Measurements from ENCODE around the gene TCF4. TPM values are rescaled to one million over a fixed set of nuclear protein-coding genes. Genes with fewer than 3 reads are reported as not detected.

TCF4 gene
- total and polyA plus RNA-seq, 2 experiments from 2014 or later = 77.7 to 89.2 TPM

DNA sequence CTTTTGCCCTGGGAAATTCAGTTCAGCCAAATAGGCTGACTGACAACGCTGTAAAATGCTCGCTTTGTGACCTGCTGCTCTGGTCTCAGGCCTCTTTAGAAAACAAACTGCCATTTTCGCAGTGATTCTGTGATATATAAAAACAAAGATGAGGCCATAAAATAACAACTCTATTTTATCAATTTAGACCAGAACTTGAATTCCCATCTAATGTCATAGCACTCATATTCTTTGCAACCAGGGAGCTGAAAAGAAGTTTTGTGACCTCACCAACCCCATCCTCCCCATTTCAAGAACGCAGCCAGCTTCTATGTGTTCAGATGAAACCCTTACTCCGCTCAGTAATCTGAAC lies 40.3 kb downstream of the TCF4 start (continued):
- TF ChIP-seq, protein P1, sequence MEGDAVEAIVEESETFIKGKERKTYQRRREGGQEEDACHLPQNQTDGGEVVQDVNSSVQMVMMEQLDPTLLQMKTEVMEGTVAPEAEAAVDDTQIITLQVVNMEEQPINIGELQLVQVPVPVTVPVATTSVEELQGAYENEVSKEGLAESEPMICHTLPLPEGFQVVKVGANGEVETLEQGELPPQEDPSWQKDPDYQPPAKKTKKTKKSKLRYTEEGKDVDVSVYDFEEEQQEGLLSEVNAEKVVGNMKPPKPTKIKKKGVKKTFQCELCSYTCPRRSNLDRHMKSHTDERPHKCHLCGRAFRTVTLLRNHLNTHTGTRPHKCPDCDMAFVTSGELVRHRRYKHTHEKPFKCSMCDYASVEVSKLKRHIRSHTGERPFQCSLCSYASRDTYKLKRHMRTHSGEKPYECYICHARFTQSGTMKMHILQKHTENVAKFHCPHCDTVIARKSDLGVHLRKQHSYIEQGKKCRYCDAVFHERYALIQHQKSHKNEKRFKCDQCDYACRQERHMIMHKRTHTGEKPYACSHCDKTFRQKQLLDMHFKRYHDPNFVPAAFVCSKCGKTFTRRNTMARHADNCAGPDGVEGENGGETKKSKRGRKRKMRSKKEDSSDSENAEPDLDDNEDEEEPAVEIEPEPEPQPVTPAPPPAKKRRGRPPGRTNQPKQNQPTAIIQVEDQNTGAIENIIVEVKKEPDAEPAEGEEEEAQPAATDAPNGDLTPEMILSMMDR (conservative IDR thresholded peaks at IDR 0.05; ENCODE audit: low read depth in 2 of 2) = no peak
- TF ChIP-seq STAT1 (IDR thresholded peaks at IDR 0.05; ENCODE audit: unreplicated experiment) (no peak), EZH2 (IDR thresholded peaks at IDR 0.05; ENCODE audit: low read depth, unreplicated experiment) (no peak)

DNA sequence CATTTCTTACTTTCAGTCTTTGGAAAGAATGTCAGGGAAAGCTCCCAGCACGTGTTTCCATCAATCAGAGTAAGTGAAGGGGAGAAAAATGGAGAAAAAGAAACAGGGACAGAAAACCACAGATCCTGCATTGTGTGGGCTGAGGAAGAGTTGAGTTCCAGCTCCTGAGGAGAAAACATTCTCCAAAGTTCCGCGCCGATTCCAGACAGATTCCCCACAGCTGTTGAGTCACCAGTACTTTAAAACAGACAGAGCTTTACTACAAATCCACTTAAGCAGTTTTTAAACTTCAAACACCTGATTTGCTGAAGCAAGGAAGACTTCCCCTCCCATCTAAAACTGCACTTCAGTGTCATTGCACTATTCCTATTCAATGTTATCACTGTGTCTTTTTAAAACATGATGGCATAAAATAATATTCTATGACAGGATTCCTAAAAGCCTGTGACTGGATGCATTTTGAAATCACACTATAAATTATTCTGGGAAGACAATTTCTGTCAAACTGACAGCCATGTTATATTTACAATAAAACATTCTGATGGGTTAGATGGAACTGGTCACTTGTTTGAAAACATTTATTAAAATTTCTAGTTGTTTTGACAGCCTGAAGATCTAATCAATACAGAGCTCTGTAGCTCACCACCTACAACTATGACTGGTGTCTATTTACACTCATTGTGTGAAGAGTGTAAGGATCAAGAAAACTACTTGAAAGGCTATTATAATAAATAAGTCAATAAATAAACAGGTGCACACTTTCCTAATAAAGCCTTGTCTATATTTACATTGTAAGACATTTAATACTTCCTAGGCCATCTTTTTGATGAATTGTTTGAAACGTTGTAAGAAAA lies 40.9 kb downstream of the TCF4 start:
- H3K27ac ChIP-seq (ENCODE audit: low read depth) = no peak overlapping the region
- no peak overlapping the region for H2AFZ ChIP-seq
- H3K36me3 ChIP-seq (ENCODE audit: insufficient read depth) = no peaks in the 10 kb centered on the region
- Mint-ChIP-seq H3K27me3 (ENCODE audit: insufficient read depth, low read depth, poor library complexity) (no peaks in the 10 kb centered on the region), H3K36me3 (ENCODE audit: low read depth) (peaks cover 7% of the 10 kb centered on the region; the same call in 2 of the 3 replicates), H3K9me3 (no peaks in the 10 kb centered on the region), H3K27ac (peak overlapping the region; percentile 58), H3K4me1 (peaks cover 71% of the 10 kb centered on the region), H3K4me3 (no peak overlapping the region)
- H3K4me2 ChIP-seq = peak overlapping the region; percentile 16; the same call in 1 of the 2 replicates
- H3K27me3 ChIP-seq (ENCODE audit: insufficient read depth) = no peaks in the 10 kb centered on the region
- DNase-seq (ENCODE audit: low spot score) (no peak), ATAC-seq (no peak)
- peaks cover 56% of the 10 kb centered on the region for H3K4me1 ChIP-seq (ENCODE audit: insufficient read depth)
- no peak overlapping the region for H3K4me3 ChIP-seq
- H3K9me2 ChIP-seq (ENCODE audit: insufficient read depth) = no peaks in the 10 kb centered on the region
- H3K79me2 ChIP-seq (replicated peaks; ENCODE audit: insufficient read depth) = peaks cover 95% of the 10 kb centered on the region
- no peaks in the 10 kb centered on the region; the same call in 1 of the 2 replicates for H4K20me1 ChIP-seq (replicated peaks; ENCODE audit: insufficient read depth)
- H3F3A ChIP-seq (replicated peaks; ENCODE audit: low read depth) = no peaks in the 10 kb centered on the region
- TF ChIP-seq ZNF114 (CRISPR knock-in tag; IDR thresholded peaks at IDR 0.05) = no peak
- TF ChIP-seq STAT1 (IDR thresholded peaks at IDR 0.05; ENCODE audit: unreplicated experiment) = no peak
- TF ChIP-seq JUNB (IDR thresholded peaks at IDR 0.05; ENCODE audit: unreplicated experiment) = no peak
- TF ChIP-seq, protein P2, sequence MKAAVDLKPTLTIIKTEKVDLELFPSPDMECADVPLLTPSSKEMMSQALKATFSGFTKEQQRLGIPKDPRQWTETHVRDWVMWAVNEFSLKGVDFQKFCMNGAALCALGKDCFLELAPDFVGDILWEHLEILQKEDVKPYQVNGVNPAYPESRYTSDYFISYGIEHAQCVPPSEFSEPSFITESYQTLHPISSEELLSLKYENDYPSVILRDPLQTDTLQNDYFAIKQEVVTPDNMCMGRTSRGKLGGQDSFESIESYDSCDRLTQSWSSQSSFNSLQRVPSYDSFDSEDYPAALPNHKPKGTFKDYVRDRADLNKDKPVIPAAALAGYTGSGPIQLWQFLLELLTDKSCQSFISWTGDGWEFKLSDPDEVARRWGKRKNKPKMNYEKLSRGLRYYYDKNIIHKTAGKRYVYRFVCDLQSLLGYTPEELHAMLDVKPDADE (IDR thresholded peaks at IDR 0.05) = no peak
- TF ChIP-seq, protein P3, sequence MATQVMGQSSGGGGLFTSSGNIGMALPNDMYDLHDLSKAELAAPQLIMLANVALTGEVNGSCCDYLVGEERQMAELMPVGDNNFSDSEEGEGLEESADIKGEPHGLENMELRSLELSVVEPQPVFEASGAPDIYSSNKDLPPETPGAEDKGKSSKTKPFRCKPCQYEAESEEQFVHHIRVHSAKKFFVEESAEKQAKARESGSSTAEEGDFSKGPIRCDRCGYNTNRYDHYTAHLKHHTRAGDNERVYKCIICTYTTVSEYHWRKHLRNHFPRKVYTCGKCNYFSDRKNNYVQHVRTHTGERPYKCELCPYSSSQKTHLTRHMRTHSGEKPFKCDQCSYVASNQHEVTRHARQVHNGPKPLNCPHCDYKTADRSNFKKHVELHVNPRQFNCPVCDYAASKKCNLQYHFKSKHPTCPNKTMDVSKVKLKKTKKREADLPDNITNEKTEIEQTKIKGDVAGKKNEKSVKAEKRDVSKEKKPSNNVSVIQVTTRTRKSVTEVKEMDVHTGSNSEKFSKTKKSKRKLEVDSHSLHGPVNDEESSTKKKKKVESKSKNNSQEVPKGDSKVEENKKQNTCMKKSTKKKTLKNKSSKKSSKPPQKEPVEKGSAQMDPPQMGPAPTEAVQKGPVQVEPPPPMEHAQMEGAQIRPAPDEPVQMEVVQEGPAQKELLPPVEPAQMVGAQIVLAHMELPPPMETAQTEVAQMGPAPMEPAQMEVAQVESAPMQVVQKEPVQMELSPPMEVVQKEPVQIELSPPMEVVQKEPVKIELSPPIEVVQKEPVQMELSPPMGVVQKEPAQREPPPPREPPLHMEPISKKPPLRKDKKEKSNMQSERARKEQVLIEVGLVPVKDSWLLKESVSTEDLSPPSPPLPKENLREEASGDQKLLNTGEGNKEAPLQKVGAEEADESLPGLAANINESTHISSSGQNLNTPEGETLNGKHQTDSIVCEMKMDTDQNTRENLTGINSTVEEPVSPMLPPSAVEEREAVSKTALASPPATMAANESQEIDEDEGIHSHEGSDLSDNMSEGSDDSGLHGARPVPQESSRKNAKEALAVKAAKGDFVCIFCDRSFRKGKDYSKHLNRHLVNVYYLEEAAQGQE (IDR thresholded peaks at IDR 0.05; ENCODE audit: unreplicated experiment) = no peak
- TF ChIP-seq POLR2AphosphoS5 (IDR thresholded peaks at IDR 0.05; ENCODE audit: low read depth) = no peak
- TF ChIP-seq, protein P4, sequence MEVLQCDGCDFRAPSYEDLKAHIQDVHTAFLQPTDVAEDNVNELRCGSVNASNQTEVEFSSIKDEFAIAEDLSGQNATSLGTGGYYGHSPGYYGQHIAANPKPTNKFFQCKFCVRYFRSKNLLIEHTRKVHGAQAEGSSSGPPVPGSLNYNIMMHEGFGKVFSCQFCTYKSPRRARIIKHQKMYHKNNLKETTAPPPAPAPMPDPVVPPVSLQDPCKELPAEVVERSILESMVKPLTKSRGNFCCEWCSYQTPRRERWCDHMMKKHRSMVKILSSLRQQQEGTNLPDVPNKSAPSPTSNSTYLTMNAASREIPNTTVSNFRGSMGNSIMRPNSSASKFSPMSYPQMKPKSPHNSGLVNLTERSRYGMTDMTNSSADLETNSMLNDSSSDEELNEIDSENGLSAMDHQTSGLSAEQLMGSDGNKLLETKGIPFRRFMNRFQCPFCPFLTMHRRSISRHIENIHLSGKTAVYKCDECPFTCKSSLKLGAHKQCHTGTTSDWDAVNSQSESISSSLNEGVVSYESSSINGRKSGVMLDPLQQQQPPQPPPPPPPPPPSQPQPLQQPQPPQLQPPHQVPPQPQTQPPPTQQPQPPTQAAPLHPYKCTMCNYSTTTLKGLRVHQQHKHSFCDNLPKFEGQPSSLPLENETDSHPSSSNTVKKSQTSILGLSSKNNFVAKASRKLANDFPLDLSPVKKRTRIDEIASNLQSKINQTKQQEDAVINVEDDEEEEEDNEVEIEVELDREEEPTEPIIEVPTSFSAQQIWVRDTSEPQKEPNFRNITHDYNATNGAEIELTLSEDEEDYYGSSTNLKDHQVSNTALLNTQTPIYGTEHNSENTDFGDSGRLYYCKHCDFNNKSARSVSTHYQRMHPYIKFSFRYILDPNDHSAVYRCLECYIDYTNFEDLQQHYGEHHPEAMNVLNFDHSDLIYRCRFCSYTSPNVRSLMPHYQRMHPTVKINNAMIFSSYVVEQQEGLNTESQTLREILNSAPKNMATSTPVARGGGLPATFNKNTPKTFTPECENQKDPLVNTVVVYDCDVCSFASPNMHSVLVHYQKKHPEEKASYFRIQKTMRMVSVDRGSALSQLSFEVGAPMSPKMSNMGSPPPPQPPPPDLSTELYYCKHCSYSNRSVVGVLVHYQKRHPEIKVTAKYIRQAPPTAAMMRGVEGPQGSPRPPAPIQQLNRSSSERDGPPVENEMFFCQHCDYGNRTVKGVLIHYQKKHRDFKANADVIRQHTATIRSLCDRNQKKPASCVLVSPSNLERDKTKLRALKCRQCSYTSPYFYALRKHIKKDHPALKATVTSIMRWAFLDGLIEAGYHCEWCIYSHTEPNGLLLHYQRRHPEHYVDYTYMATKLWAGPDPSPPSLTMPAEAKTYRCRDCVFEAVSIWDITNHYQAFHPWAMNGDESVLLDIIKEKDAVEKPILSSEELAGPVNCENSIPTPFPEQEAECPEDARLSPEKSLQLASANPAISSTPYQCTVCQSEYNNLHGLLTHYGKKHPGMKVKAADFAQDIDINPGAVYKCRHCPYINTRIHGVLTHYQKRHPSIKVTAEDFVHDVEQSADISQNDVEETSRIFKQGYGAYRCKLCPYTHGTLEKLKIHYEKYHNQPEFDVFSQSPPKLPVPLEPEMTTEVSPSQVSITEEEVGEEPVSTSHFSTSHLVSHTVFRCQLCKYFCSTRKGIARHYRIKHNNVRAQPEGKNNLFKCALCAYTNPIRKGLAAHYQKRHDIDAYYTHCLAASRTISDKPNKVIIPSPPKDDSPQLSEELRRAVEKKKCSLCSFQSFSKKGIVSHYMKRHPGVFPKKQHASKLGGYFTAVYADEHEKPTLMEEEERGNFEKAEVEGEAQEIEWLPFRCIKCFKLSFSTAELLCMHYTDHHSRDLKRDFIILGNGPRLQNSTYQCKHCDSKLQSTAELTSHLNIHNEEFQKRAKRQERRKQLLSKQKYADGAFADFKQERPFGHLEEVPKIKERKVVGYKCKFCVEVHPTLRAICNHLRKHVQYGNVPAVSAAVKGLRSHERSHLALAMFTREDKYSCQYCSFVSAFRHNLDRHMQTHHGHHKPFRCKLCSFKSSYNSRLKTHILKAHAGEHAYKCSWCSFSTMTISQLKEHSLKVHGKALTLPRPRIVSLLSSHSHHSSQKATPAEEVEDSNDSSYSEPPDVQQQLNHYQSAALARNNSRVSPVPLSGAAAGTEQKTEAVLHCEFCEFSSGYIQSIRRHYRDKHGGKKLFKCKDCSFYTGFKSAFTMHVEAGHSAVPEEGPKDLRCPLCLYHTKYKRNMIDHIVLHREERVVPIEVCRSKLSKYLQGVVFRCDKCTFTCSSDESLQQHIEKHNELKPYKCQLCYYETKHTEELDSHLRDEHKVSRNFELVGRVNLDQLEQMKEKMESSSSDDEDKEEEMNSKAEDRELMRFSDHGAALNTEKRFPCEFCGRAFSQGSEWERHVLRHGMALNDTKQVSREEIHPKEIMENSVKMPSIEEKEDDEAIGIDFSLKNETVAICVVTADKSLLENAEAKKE (CRISPR knock-in tag; IDR thresholded peaks at IDR 0.05) = no peak
- no peak for TF ChIP-seq EZH2 (IDR thresholded peaks at IDR 0.05; ENCODE audit: low read depth, unreplicated experiment)
- TF ChIP-seq CREB1 (CRISPR knock-in tag; IDR thresholded peaks at IDR 0.05; ENCODE audit: low read depth) = no peak
- TF ChIP-seq ZNF331 (CRISPR knock-in tag; IDR thresholded peaks at IDR 0.05; ENCODE audit: low read depth) = no peak

Measured in GM23338 (cell line).